H1 (cell line): Measurements from ENCODE around the gene SYDE2. TPM values are rescaled to one million over a fixed set of nuclear protein-coding genes. Genes with fewer than 3 reads are reported as not detected.

Experiments used
- CBX8 ChIP-seq: fragments of 300-800, 300-1000 bp; sonication (generic); IDR thresholded peaks from 2 replicates; pipeline ENCODE4 v1.7.1; 2016; ENCODE audit warnings: low read depth, low read length, borderline replicate concordance
- CREB1 ChIP-seq: IDR thresholded peaks from 2 replicates; pipeline ENCODE4 v1.6.1; 2012; ENCODE audit warnings: inconsistent platforms
- KDM5A ChIP-seq: fragments of 200-600 bp; IDR thresholded peaks from 2 replicates; pipeline ENCODE4 v1.7.1; 2012; ENCODE audit warnings: mild to moderate bottlenecking, low read length, inconsistent platforms, mixed read lengths
- NRF1 ChIP-seq: IDR thresholded peaks from 2 replicates; pipeline ENCODE4 v1.6.1; 2011; ENCODE audit warnings: mild to moderate bottlenecking, low read depth, low read length, improper control_type of control experiment
- RAD21 ChIP-seq, 2 experiments: IDR thresholded peaks in 1 of 2; conservative IDR thresholded peaks in 1 of 2; 2 replicates each; pipeline ENCODE4 v1.6.1; 2011; ENCODE audit warnings: low read depth in 2 of 2, low read length in 2 of 2, improper control_type of control experiment in 1 of 2, inconsistent platforms in 1 of 2, mild to moderate bottlenecking in 1 of 2, moderate library complexity in 1 of 2
- RNF2 ChIP-seq: fragments of 200-900, 300-1000 bp; sonication (generic); IDR thresholded peaks from 2 replicates; pipeline ENCODE4 v1.7.1; 2016; ENCODE audit warnings: borderline replicate concordance, low read depth, mild to moderate bottlenecking, antibody characterized with exemption, low read length; ENCODE audit not compliant: poor library complexity, severe bottlenecking; ENCODE audit errors: missing control alignments
- SAP30 ChIP-seq: fragments of 300-600 bp; sonication (generic); IDR thresholded peaks from 2 replicates; pipeline ENCODE4 v1.7.1; 2012; ENCODE audit warnings: low read length, moderate library complexity, mild to moderate bottlenecking, inconsistent platforms; ENCODE audit not compliant: insufficient read depth, insufficient replicate concordance
- SP1 ChIP-seq: IDR thresholded peaks from 2 replicates; pipeline ENCODE4 v1.6.1; 2011; ENCODE audit warnings: low read depth, low read length
- TAF1 ChIP-seq: IDR thresholded peaks from 2 replicates; pipeline ENCODE4 v1.6.1; 2011; ENCODE audit warnings: mild to moderate bottlenecking, low read depth, low read length
- TAF7 ChIP-seq: optimal IDR thresholded peaks from 2 replicates; pipeline ENCODE3; 2011; ENCODE audit warnings: low read depth, mild to moderate bottlenecking, inconsistent platforms, low read length, moderate library complexity, borderline replicate concordance
- YY1 ChIP-seq: IDR thresholded peaks from 2 replicates; pipeline ENCODE4 v1.6.1; 2011; ENCODE audit warnings: low read depth, mild to moderate bottlenecking, low read length
- microRNA-seq, 2 experiments: library from miRNA; unstranded; fragments of <30 nt; microRNA quantifications; one replicate each; pipeline versions ENCODE4 to v1.2.0, GENCODE V29; 2016 to 2020; ENCODE audit warnings: borderline microRNAs expressed in 2 of 2, borderline number of aligned reads in 2 of 2, borderline replicate concordance in 1 of 2
- polyA plus RNA-seq, 7 experiments: library from polyadenylated mRNA; depleted of rRNA in 3 of 7; stranded (reverse) in 5 of 7; unstranded in 2 of 7; fragments of >200 nt in 5 of 7; fragments of 200-250 nt in 2 of 7; gene quantifications; 1 replicate in 5 of 7; 2 replicates in 1 of 7; 4 replicates in 1 of 7; pipeline versions ENCODE4 v1.2.1 to v1.2.3, GENCODE V29; 2011 to 2013; ENCODE audit warnings: missing spikeins in 2 of 7, mixed read lengths in 2 of 7
- small RNA-seq: library from polyadenylated mRNA; stranded (forward); fragments of <200 nt; extraction: miRNeasy Mini kit (QIAGEN cat#:217004); gene quantifications from one replicate; pipeline ENCODE3, GENCODE V24; 2013; ENCODE audit not compliant: insufficient read depth
- total RNA-seq: library from RNA; stranded (reverse); fragmentation: NEBNext Ultra II Directional; extraction: Animal tissue kit (Norgen Biotek cat#: 25700); gene quantifications from 2 replicates; pipeline ENCODE4 v1.2.1, GENCODE V29; 2021
- TF ChIP-seq, protein P1 (sequence below): IDR thresholded peaks from 2 replicates; pipeline ENCODE4 v1.6.1; 2011; ENCODE audit warnings: low read length, improper control_type of control experiment

Gene SYDE2
- total and polyA plus RNA-seq, 2 of the 8 experiments (the other 6 are each of a cell fraction or from before 2014, with no cell fraction given), result 1.6 to 14.6 TPM

DNA sequence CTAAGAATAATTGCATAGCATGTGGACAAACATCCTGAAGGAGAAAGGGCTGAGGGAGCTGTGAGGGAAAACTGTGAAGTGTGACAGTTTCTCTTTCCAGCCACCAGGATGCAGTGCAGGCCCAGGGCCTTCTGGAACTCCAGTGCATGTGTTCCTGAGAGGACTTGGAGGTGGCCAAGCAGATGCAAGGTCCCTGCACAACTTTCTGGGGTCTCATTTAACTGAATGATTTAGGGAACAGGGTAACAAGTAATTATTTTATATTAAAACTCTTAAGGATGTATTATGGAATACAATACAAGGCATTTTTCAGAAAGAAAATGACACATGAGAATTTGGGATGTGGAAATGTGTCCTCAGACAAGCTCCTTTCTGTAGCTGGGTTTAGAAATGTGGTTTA lies 91.3 kb downstream of the SYDE2 start (continued):
- TF ChIP-seq TAF7 (no peak), SAP30 (no peak), YY1 (no peak), CREB1 (no peak), RNF2 (no peak), RAD21 (IDR thresholded peaks at IDR 0.05 in 1 of 2, conservative IDR thresholded peaks at IDR 0.05 in 1 of 2; ENCODE audit: low read depth in 2 of 2, low read length in 2 of 2) (peak; percentile 97 to 98), SP1 (no peak), CBX8 (no peak), TAF1 (no peak), NRF1 (no peak), KDM5A (no peak)
- TF ChIP-seq, protein P1, sequence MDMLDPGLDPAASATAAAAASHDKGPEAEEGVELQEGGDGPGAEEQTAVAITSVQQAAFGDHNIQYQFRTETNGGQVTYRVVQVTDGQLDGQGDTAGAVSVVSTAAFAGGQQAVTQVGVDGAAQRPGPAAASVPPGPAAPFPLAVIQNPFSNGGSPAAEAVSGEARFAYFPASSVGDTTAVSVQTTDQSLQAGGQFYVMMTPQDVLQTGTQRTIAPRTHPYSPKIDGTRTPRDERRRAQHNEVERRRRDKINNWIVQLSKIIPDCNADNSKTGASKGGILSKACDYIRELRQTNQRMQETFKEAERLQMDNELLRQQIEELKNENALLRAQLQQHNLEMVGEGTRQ, result no peak

Small RNA genes lying within 50 kb of the gene (microRNA-seq; reads per million reads assigned to microRNA genes)
- gene MIR4423, result 0 reads per million in 2 experiments

Small RNA genes lying within 50 kb of the gene (small RNA-seq; reads per million reads assigned to genes)
- gene MIR4423, result not detected

Other genes with a start within 250 kb of the SYDE2 start
- 6.1 and 6.3 TPM in 2 replicates for gene MCOLN2, start 203.9 kb downstream of the SYDE2 start, total RNA-seq
- gene MCOLN2, start 203.9 kb downstream of the SYDE2 start, polyA plus RNA-seq (2011; rRNA removed), result 1.5 and 1.7 TPM in 2 replicates
- gene MCOLN3, start 152.5 kb downstream of the SYDE2 start, total RNA-seq, result 2.9 and 3.8 TPM in 2 replicates
- 3.3 and 4.9 TPM in 2 replicates for gene MCOLN3, start 152.5 kb downstream of the SYDE2 start, polyA plus RNA-seq (2011; rRNA removed)
- gene C1orf52, start 58.6 kb upstream of the SYDE2 start, total RNA-seq, result 39.1 and 39.3 TPM in 2 replicates
- 29.2 and 46.9 TPM in 2 replicates for gene C1orf52, start 58.6 kb upstream of the SYDE2 start, polyA plus RNA-seq (2011; rRNA removed)
- gene BCL10, start 75.6 kb upstream of the SYDE2 start, total RNA-seq, result 24.6 and 29.6 TPM in 2 replicates
- gene BCL10, start 75.6 kb upstream of the SYDE2 start, polyA plus RNA-seq (2011; rRNA removed), result 5.0 and 7.4 TPM in 2 replicates